ENCODE measurements around the gene PXT1.

The PXT1 gene

DNA sequence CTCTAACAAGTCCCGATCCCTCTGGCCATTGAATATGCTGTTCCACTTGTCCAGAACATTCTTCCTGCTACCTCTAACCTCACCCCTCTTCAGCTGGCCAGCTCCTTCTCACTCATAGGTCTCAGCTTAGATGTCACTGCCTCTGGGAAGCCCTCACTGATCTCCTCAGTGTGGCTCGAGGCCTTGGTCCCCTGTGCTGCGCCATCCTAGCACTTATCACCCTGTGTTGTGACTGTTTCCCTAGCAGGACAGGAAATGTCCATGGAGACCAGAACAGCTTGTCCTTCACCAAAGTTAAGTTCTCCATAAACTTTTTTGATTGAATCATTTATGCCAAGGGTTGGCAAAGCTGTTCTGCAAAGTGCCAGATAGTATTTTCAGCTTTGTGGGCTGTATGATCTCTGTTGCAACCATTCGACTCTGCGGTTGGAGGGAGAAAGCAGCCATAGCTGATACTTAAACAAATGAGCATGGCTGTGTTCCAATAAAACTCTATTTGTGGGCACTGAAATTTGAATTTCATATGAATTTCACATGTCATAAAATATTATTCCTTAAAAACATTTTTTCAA lies 99.5 kb downstream of the PXT1 start:
- DNase-seq, result no peak

DNA sequence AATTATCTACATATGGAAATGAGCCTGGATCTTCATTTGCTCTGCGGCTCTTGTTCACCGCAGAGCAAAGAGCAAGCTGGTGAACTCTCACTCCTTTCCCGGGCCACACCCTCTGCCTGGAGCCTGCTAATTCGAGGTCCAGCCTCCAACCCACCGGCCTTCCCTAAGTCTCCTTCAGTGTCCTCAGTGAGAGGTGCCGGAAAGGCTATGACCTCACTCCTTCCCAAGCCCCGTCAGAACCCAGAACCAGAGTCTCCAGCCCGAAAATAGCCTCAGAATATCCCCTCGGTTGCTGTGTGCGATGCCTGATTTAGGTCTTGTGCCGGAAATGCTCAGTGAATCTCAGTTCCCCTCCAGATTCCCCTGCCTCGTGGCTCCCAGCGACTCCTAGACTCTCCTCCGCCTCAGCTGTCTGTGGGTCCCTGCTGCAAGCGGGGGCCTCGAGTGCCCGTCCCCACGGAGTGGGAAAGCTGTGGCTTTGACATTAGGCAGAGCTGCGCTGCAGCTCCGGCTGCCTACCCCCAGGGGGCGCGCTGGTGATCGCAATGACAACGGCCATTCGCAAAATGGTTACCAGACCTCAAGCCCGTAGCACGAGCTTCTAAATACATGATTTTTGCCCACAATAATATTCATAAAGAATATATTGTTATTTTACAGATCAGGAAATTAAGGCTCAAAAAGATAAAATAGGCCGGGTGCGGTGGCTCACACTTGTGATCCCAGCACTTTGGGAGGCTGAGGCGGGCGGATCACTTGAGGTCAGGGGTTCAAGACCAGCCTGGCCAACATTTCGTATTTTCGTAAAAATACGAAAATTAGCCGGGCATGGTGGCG lies 101.8 kb downstream of the PXT1 start:
- DNase-seq, result peak; percentile 18

Data from NCI-H2029 treated with DMSO at 0.1 percent for 48 hours (cell line).